ENCODE measurements around the gene SAXO1. TPM values are rescaled to one million over a fixed set of nuclear protein-coding genes. Genes with fewer than 3 reads are reported as not detected.

Gene SAXO1
- total RNA-seq, 1 experiment from 2014 or later: not detected

DNA sequence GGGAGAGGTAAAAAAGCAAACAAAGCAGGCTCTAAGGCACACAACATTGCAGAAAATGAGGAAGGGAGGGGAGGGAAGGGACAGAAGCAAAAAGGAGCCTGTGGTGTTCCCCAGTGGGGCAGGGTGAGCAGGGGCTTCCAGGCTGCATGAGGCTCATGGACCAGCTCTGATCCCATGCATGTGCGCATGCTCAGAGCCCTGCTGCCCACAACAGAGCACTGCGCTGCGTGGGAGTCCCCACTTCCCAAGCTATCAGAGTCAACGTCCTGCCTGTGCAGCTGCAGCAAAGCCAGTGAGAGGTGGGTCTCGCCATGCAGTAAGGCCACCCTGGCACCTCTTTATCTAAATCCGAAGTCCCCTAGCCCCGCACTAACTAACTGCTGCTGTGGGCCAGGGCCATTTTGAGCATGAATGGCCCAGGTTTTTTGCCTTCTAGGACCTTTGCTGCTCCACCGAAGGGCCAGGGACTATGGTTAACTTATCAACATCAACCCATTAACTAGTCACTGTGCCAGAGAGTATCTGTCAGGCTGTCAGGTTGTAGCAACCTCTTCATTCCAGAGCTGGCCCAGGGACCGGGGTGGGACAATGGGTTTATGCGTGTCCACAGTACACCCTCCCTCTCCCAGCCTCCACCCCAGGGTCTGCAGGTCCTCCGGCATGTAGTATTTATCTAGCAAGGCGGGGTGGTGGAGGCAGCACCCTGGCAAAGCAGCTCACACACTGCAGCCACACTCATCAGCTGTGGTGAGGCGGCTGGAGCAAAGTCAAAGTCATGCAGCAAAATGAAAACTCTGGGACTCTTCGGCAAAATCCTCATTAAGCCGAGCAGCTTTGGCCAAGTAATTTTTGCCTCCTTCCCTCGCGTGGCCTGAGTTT lies 123.6 kb downstream of the SAXO1 start:
- no TSS peak for BruUV-seq (replicated peaks)
- RAD21 ChIA-PET (ENCODE audit: low non-redundant PET in 1 of 2, low total read pairs in 2 of 2, uncharacterized antibody in 2 of 2, unreplicated experiment in 2 of 2): no interaction called here
- CTCF ChIA-PET: no interaction called here
- no peaks in the 10 kb centered on the region for H3K4me1 ChIP-seq (ENCODE audit: control insufficient read depth in 1 of 2, insufficient read depth in 2 of 2, low read length in 2 of 2)
- H3K27ac ChIP-seq (ENCODE audit: low read depth, low read length): no peak overlapping the region
- intact Hi-C loops (cut with micrococcal nuclease): no loop called here
- H2AFZ ChIP-seq (ENCODE audit: low read depth, low read length, poor library complexity, severe bottlenecking): no peak overlapping the region
- no peaks in the 10 kb centered on the region for H4K20me1 ChIP-seq (ENCODE audit: insufficient read depth)
- H3K79me2 ChIP-seq (ENCODE audit: insufficient read depth, low read length): no peaks in the 10 kb centered on the region
- no peak for TF ChIP-seq POLR2AphosphoS5 (IDR thresholded peaks at IDR 0.05; ENCODE audit: low read depth, low read length)
- no peak for TF ChIP-seq RAD21 (IDR thresholded peaks at IDR 0.05; ENCODE audit: low read depth)
- no peak for TF ChIP-seq FOSL1 (IDR thresholded peaks at IDR 0.05; ENCODE audit: low read depth)
- TF ChIP-seq EZH2 (IDR thresholded peaks at IDR 0.05): no peak
- no peak for TF ChIP-seq SIN3A (IDR thresholded peaks at IDR 0.05; ENCODE audit: low read depth)
- TF ChIP-seq, protein P1, sequence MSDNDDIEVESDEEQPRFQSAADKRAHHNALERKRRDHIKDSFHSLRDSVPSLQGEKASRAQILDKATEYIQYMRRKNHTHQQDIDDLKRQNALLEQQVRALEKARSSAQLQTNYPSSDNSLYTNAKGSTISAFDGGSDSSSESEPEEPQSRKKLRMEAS (IDR thresholded peaks at IDR 0.05): no peak
- no peak for TF ChIP-seq EGR1 (IDR thresholded peaks at IDR 0.05; ENCODE audit: low read depth)
- TF ChIP-seq, protein P2, sequence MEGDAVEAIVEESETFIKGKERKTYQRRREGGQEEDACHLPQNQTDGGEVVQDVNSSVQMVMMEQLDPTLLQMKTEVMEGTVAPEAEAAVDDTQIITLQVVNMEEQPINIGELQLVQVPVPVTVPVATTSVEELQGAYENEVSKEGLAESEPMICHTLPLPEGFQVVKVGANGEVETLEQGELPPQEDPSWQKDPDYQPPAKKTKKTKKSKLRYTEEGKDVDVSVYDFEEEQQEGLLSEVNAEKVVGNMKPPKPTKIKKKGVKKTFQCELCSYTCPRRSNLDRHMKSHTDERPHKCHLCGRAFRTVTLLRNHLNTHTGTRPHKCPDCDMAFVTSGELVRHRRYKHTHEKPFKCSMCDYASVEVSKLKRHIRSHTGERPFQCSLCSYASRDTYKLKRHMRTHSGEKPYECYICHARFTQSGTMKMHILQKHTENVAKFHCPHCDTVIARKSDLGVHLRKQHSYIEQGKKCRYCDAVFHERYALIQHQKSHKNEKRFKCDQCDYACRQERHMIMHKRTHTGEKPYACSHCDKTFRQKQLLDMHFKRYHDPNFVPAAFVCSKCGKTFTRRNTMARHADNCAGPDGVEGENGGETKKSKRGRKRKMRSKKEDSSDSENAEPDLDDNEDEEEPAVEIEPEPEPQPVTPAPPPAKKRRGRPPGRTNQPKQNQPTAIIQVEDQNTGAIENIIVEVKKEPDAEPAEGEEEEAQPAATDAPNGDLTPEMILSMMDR (IDR thresholded peaks at IDR 0.05 in 2 of 3, conservative IDR thresholded peaks at IDR 0.05 in 1 of 3; ENCODE audit: borderline replicate concordance in 1 of 3, insufficient read depth in 1 of 3, low read depth in 2 of 3, low read length in 2 of 3): no peak
- TF ChIP-seq, protein P3, sequence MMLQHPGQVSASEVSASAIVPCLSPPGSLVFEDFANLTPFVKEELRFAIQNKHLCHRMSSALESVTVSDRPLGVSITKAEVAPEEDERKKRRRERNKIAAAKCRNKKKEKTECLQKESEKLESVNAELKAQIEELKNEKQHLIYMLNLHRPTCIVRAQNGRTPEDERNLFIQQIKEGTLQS (IDR thresholded peaks at IDR 0.05): no peak
- no peak for TF ChIP-seq CBX3 (IDR thresholded peaks at IDR 0.05; ENCODE audit: low read depth)
- TF ChIP-seq POLR2A (IDR thresholded peaks at IDR 0.05; ENCODE audit: borderline replicate concordance, extremely low read depth, insufficient read depth, insufficient read length): no peak
- TF ChIP-seq, protein P4, sequence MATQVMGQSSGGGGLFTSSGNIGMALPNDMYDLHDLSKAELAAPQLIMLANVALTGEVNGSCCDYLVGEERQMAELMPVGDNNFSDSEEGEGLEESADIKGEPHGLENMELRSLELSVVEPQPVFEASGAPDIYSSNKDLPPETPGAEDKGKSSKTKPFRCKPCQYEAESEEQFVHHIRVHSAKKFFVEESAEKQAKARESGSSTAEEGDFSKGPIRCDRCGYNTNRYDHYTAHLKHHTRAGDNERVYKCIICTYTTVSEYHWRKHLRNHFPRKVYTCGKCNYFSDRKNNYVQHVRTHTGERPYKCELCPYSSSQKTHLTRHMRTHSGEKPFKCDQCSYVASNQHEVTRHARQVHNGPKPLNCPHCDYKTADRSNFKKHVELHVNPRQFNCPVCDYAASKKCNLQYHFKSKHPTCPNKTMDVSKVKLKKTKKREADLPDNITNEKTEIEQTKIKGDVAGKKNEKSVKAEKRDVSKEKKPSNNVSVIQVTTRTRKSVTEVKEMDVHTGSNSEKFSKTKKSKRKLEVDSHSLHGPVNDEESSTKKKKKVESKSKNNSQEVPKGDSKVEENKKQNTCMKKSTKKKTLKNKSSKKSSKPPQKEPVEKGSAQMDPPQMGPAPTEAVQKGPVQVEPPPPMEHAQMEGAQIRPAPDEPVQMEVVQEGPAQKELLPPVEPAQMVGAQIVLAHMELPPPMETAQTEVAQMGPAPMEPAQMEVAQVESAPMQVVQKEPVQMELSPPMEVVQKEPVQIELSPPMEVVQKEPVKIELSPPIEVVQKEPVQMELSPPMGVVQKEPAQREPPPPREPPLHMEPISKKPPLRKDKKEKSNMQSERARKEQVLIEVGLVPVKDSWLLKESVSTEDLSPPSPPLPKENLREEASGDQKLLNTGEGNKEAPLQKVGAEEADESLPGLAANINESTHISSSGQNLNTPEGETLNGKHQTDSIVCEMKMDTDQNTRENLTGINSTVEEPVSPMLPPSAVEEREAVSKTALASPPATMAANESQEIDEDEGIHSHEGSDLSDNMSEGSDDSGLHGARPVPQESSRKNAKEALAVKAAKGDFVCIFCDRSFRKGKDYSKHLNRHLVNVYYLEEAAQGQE (IDR thresholded peaks at IDR 0.05; ENCODE audit: low read depth): no peak
- no peak for TF ChIP-seq JUND (IDR thresholded peaks at IDR 0.05)
- TF ChIP-seq SP1 (IDR thresholded peaks at IDR 0.05; ENCODE audit: low read depth): no peak
- TF ChIP-seq SRF (IDR thresholded peaks at IDR 0.05; ENCODE audit: low read depth): no peak
- TF ChIP-seq, protein P5, sequence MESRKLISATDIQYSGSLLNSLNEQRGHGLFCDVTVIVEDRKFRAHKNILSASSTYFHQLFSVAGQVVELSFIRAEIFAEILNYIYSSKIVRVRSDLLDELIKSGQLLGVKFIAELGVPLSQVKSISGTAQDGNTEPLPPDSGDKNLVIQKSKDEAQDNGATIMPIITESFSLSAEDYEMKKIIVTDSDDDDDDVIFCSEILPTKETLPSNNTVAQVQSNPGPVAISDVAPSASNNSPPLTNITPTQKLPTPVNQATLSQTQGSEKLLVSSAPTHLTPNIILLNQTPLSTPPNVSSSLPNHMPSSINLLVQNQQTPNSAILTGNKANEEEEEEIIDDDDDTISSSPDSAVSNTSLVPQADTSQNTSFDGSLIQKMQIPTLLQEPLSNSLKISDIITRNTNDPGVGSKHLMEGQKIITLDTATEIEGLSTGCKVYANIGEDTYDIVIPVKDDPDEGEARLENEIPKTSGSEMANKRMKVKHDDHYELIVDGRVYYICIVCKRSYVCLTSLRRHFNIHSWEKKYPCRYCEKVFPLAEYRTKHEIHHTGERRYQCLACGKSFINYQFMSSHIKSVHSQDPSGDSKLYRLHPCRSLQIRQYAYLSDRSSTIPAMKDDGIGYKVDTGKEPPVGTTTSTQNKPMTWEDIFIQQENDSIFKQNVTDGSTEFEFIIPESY (IDR thresholded peaks at IDR 0.05; ENCODE audit: extremely low read depth, insufficient replicate concordance, low read length): no peak
- no peak for TF ChIP-seq ZNF274 (IDR thresholded peaks at IDR 0.05; ENCODE audit: low read depth, low read length)
- H3K9me3 ChIP-seq (ENCODE audit: control insufficient read depth in 1 of 2, insufficient read depth in 1 of 2, low read depth in 1 of 2, low read length in 2 of 2): no peaks in the 10 kb centered on the region
- no peaks in the 10 kb centered on the region for H3K9me2 ChIP-seq (ENCODE audit: insufficient read depth)
- no peak overlapping the region for H3K4me2 ChIP-seq (ENCODE audit: low read length)
- H3K36me3 ChIP-seq (ENCODE audit: control insufficient read depth in 1 of 2, insufficient read depth in 2 of 2, low read length in 2 of 2): no peaks in the 10 kb centered on the region
- no peak for ATAC-seq
- DNase-seq (ENCODE audit: low read depth, low spot score): no peak
- POLR2A ChIA-PET: no interaction called here
- H3K27me3 ChIP-seq (ENCODE audit: insufficient read depth, low read length): peaks cover 27% of the 10 kb centered on the region
- H3K9ac ChIP-seq (ENCODE audit: low read length): no peak overlapping the region
- H3K4me3 ChIP-seq (replicated peaks in 1 of 2; ENCODE audit: low read depth in 1 of 2, low read length in 2 of 2): no peak overlapping the region

All from HCT116 (cell line).